ENCODE results near the gene CARM1. TPM values are rescaled to one million over a fixed set of nuclear protein-coding genes. Genes with fewer than 3 reads are reported as not detected.

CARM1 gene
- total RNA-seq, 1 donor from 2014 or later: 34.4 TPM

GRCh38 chr19:10891405-10892086 is 20.2 kb downstream of the CARM1 start:
- H3K9me3 Mint-ChIP-seq: no peaks in the 10 kb centered on the region
- DNase-seq (ENCODE audit: low spot score): no peak
- Histone ChIP-seq H3K27ac (peak overlapping the region; percentile 34), H3K9ac (no peak overlapping the region), H2AFZ (replicated peaks) (no peak overlapping the region), H3K4me1 (peaks cover 34% of the 10 kb centered on the region), H4K20me1 (ENCODE audit: low read depth) (peaks cover 92% of the 10 kb centered on the region), H3K79me2 (ENCODE audit: low read depth) (peaks cover 92% of the 10 kb centered on the region), H3F3A (ENCODE audit: low read depth) (peaks cover 25% of the 10 kb centered on the region), H3K27me3 (no peaks in the 10 kb centered on the region), H3K4me3 (no peak overlapping the region), H3K4me2 (peak overlapping the region; percentile 27), H3K36me3 (no peaks in the 10 kb centered on the region), H3K9me3 (ENCODE audit: low read depth) (no peaks in the 10 kb centered on the region)
- H3K27me3 Mint-ChIP-seq (ENCODE audit: insufficient read depth, low read depth): no peaks in the 10 kb centered on the region
- peak overlapping the region; percentile 96 for H3K27ac Mint-ChIP-seq
- TF ChIP-seq EZH2phosphoT487 (IDR thresholded peaks at IDR 0.05) (no peak), EZH2 (IDR thresholded peaks at IDR 0.05) (no peak), CTCF (IDR thresholded peaks at IDR 0.05) (no peak)
- peak overlapping the region; percentile 60 for H3K4me3 Mint-ChIP-seq
- peaks cover 57% of the 10 kb centered on the region for H3K4me1 Mint-ChIP-seq
- H3K36me3 Mint-ChIP-seq: no peaks in the 10 kb centered on the region

GRCh38 chr19:10892256-10892655 is 20.9 kb downstream of the CARM1 start:
- no peaks in the 10 kb centered on the region for H3K9me3 ChIP-seq (ENCODE audit: low read depth)
- H3F3A ChIP-seq (ENCODE audit: low read depth): peaks cover 22% of the 10 kb centered on the region
- H3K4me1 ChIP-seq: peaks cover 32% of the 10 kb centered on the region
- Mint-ChIP-seq H3K4me3 (peak overlapping the region; percentile 60), H3K27ac (peak overlapping the region; percentile 96), H3K4me1 (peaks cover 60% of the 10 kb centered on the region), H3K36me3 (no peaks in the 10 kb centered on the region), H3K9me3 (no peaks in the 10 kb centered on the region), H3K27me3 (ENCODE audit: insufficient read depth, low read depth) (no peaks in the 10 kb centered on the region)
- H3K4me2 ChIP-seq: no peak overlapping the region
- H3K36me3 ChIP-seq: no peaks in the 10 kb centered on the region
- H3K27ac ChIP-seq: no peak overlapping the region
- DNase-seq (ENCODE audit: low spot score): no peak
- H4K20me1 ChIP-seq (ENCODE audit: low read depth): peaks cover 92% of the 10 kb centered on the region
- H2AFZ ChIP-seq (replicated peaks): no peak overlapping the region
- H3K79me2 ChIP-seq (ENCODE audit: low read depth): peaks cover 92% of the 10 kb centered on the region
- H3K27me3 ChIP-seq: no peaks in the 10 kb centered on the region
- no peak overlapping the region for H3K9ac ChIP-seq
- TF ChIP-seq CTCF (IDR thresholded peaks at IDR 0.05): no peak
- no peak for TF ChIP-seq EZH2 (IDR thresholded peaks at IDR 0.05)
- no peak for TF ChIP-seq EZH2phosphoT487 (IDR thresholded peaks at IDR 0.05)
- H3K4me3 ChIP-seq: no peak overlapping the region

- Mint-ChIP-seq H3K27ac (peak overlapping the region; percentile 46), H3K4me1 (peaks cover 45% of the 10 kb centered on the region), H3K36me3 (no peaks in the 10 kb centered on the region), H3K9me3 (no peaks in the 10 kb centered on the region), H3K27me3 (ENCODE audit: insufficient read depth, low read depth) (peaks cover 2% of the 10 kb centered on the region), H3K4me3 (no peak overlapping the region)
- H4K20me1 ChIP-seq (ENCODE audit: low read depth): peaks cover 80% of the 10 kb centered on the region
- peaks cover 15% of the 10 kb centered on the region for H3K4me1 ChIP-seq
- peaks cover 72% of the 10 kb centered on the region for H3K79me2 ChIP-seq (ENCODE audit: low read depth)
- H3K36me3 ChIP-seq: no peaks in the 10 kb centered on the region
- H3K4me2 ChIP-seq: no peak overlapping the region
- H3K27me3 ChIP-seq: no peaks in the 10 kb centered on the region
- no peak overlapping the region for H3K9ac ChIP-seq
- TF ChIP-seq EZH2 (IDR thresholded peaks at IDR 0.05) (no peak), EZH2phosphoT487 (IDR thresholded peaks at IDR 0.05) (no peak), CTCF (IDR thresholded peaks at IDR 0.05) (no peak)
- peaks cover 5% of the 10 kb centered on the region for H3F3A ChIP-seq (ENCODE audit: low read depth)
- no peak overlapping the region for H3K4me3 ChIP-seq
- no peak overlapping the region for H2AFZ ChIP-seq (replicated peaks)
- no peaks in the 10 kb centered on the region for H3K9me3 ChIP-seq (ENCODE audit: low read depth)
- no peak overlapping the region for H3K27ac ChIP-seq
- no peak for DNase-seq (ENCODE audit: low spot score)
Observed at GRCh38 chr19:10894911-10895213, 23.5 kb downstream of the CARM1 start.
